DOHH2 (cell line): ENCODE measurements around the gene ALG1.

ENCODE experiments used
- H3F3A ChIP-seq: fragments of 200-600 bp; sonication (generic), shearing (Covaris generic); 2 replicates; pipeline ENCODE4 v1.6.0; 2016; ENCODE audit warnings: antibody characterized with exemption, mild to moderate bottlenecking; ENCODE audit not compliant: control insufficient read depth, insufficient read depth
- H3K27ac ChIP-seq: fragments of 200-600 bp; sonication (generic); 2 replicates; pipeline ENCODE4 v1.5.1; 2014; ENCODE audit warnings: low read depth, mild to moderate bottlenecking, low read length, moderate library complexity
- H3K27me3 ChIP-seq: fragments of 200-600 bp; sonication (generic); 2 replicates; pipeline ENCODE4 v1.6.1; 2014; ENCODE audit warnings: mild to moderate bottlenecking, low read length, mixed read lengths; ENCODE audit not compliant: control insufficient read depth
- H3K36me3 ChIP-seq: fragments of 200-600 bp; sonication (generic); 2 replicates; pipeline ENCODE4 v1.6.1; 2014; ENCODE audit warnings: mild to moderate bottlenecking, low read length, moderate library complexity, mixed read lengths; ENCODE audit not compliant: control insufficient read depth
- H3K4me1 ChIP-seq: fragments of 200-600 bp; sonication (generic); 2 replicates; pipeline ENCODE4 v1.6.1; 2014; ENCODE audit warnings: mild to moderate bottlenecking, low read length, mixed read lengths; ENCODE audit not compliant: control insufficient read depth
- H3K4me2 ChIP-seq: fragments of 200-600 bp; sonication (generic); 2 replicates; pipeline ENCODE4 v1.6.0; 2014; ENCODE audit warnings: mild to moderate bottlenecking, low read length, moderate library complexity
- H3K4me3 ChIP-seq: fragments of 200-600 bp; sonication (generic); 2 replicates; pipeline ENCODE4 v1.5.1; 2014; ENCODE audit warnings: mild to moderate bottlenecking, low read length, mixed read lengths
- H3K79me2 ChIP-seq: fragments of 200-600 bp; sonication (generic); 2 replicates; pipeline ENCODE4 v1.6.1; 2014; ENCODE audit warnings: mild to moderate bottlenecking, low read length, mixed read lengths; ENCODE audit not compliant: control insufficient read depth
- H3K9me2 ChIP-seq: fragments of 200-600 bp; sonication (generic); replicated peaks from 2 replicates; pipeline ENCODE4 v1.6.1; 2014; ENCODE audit warnings: mild to moderate bottlenecking, low read length, mixed read lengths; ENCODE audit not compliant: control insufficient read depth
- H3K9me3 ChIP-seq: fragments of 200-600 bp; sonication (generic); 2 replicates; pipeline ENCODE4 v1.6.1; 2014; ENCODE audit warnings: antibody characterized with exemption, low read length, mixed read lengths; ENCODE audit not compliant: control insufficient read depth, insufficient read depth
- H4K20me1 ChIP-seq: fragments of 200-600 bp; sonication (generic); 2 replicates; pipeline ENCODE4 v1.6.0; 2014; ENCODE audit warnings: low read depth, mild to moderate bottlenecking, antibody characterized with exemption, low read length, moderate library complexity; ENCODE audit not compliant: control insufficient read depth, insufficient read depth
- CTCF ChIP-seq: fragments of 200-600 bp; sonication (generic); IDR thresholded peaks from one replicate; pipeline ENCODE4 v1.5.1; 2014; ENCODE audit warnings: antibody characterized with exemption, mild to moderate bottlenecking, low read depth, low read length; ENCODE audit not compliant: poor library complexity, severe bottlenecking
- EZH2phosphoT487 ChIP-seq: fragments of 200-600 bp; sonication (generic); IDR thresholded peaks from 2 replicates; pipeline ENCODE4 v1.6.1; 2017; ENCODE audit warnings: borderline replicate concordance, mild to moderate bottlenecking, antibody characterized with exemption, low read length, moderate library complexity, mixed read lengths

Gene ALG1

DNA sequence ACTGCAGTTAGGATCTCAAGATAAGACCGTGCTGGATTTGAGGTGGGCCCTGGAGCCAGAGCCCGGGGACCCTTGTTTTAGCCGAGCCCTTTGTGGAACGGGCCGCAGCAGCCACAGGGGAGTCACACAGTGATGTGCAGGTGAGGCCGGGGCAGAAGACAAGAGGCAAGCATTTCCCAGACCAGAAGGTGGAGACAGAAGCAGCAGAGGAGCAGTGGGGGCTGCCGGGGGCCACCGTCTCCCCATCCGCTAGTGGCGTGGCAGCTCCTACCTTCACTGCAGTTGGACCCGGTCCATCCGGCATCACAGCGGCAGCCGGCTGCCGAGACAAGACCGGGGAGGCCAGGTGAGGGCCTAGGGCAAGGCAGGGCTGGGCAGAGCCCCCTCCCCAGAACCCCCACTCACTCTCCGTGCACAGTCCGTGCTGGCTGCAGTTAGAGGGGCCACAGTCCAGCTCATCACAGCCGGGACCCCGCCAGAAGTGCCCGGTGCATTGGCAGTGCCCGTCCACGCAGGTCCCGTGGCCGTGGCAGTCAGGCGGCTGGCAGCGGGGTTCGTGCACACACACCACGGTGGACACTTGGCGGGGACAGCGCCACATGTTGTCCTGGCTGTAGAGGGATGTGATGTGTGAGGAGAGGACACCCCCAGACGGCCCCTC is 43.9 kb upstream of the ALG1 start:
- H3K36me3 ChIP-seq, result no peaks in the 10 kb centered on the region

GRCh38 chr16:5028950-5029475 is 42.6 kb upstream of the ALG1 start:
- H3F3A ChIP-seq, result no peaks in the 10 kb centered on the region
- H3K36me3 ChIP-seq, result no peaks in the 10 kb centered on the region
- H3K4me2 ChIP-seq, result no peak overlapping the region
- H3K79me2 ChIP-seq, result peaks cover 8% of the 10 kb centered on the region
- H3K9me3 ChIP-seq, result no peaks in the 10 kb centered on the region
- no peak overlapping the region for H3K4me3 ChIP-seq
- no peaks in the 10 kb centered on the region for H3K27me3 ChIP-seq
- H3K9me2 ChIP-seq, result no peaks in the 10 kb centered on the region
- peaks cover 10% of the 10 kb centered on the region for H3K4me1 ChIP-seq
- no peak overlapping the region for H3K27ac ChIP-seq
- no peaks in the 10 kb centered on the region for H4K20me1 ChIP-seq
- TF ChIP-seq CTCF (no peak), EZH2phosphoT487 (no peak)

More for the DNA sequence above, 43.9 kb upstream of the ALG1 start:
- H3K9me2 ChIP-seq, result no peaks in the 10 kb centered on the region
- H3K4me2 ChIP-seq, result no peak overlapping the region
- no peaks in the 10 kb centered on the region for H4K20me1 ChIP-seq
- H3K4me3 ChIP-seq, result no peak overlapping the region
- no peak overlapping the region for H3K27ac ChIP-seq
- no peaks in the 10 kb centered on the region for H3K27me3 ChIP-seq
- no peak for TF ChIP-seq EZH2phosphoT487
- no peak for TF ChIP-seq CTCF
- no peaks in the 10 kb centered on the region for H3F3A ChIP-seq
- H3K9me3 ChIP-seq, result no peaks in the 10 kb centered on the region
- peaks cover 4% of the 10 kb centered on the region for H3K4me1 ChIP-seq
- peaks cover 3% of the 10 kb centered on the region for H3K79me2 ChIP-seq

GRCh38 chr16:5030251-5030870 is 41.3 kb upstream of the ALG1 start:
- no peak overlapping the region for H3K27ac ChIP-seq
- no peaks in the 10 kb centered on the region for H4K20me1 ChIP-seq
- H3K4me3 ChIP-seq, result no peak overlapping the region
- no peak for TF ChIP-seq CTCF
- no peak for TF ChIP-seq EZH2phosphoT487
- H3F3A ChIP-seq, result no peaks in the 10 kb centered on the region
- peaks cover 8% of the 10 kb centered on the region for H3K79me2 ChIP-seq
- H3K9me3 ChIP-seq, result no peaks in the 10 kb centered on the region
- H3K4me1 ChIP-seq, result peaks cover 17% of the 10 kb centered on the region
- no peak overlapping the region for H3K4me2 ChIP-seq
- no peaks in the 10 kb centered on the region for H3K27me3 ChIP-seq
- no peaks in the 10 kb centered on the region for H3K9me2 ChIP-seq
- H3K36me3 ChIP-seq, result no peaks in the 10 kb centered on the region
